ENCODE data around the gene FIZ1.

GRCh38 chr19:55578031-55578760 lies 21.1 kb downstream of the FIZ1 start:
- TF ChIP-seq CTCF (IDR thresholded peaks at IDR 0.05) (no peak), POLR2A (IDR thresholded peaks at IDR 0.05) (no peak), EP300 (IDR thresholded peaks at IDR 0.05) (no peak)

All from sigmoid colon (tissue), 4 donors.